Occipital lobe (tissue), 3 donors: ENCODE measurements around the gene NFKBIL1. TPM values are rescaled to one million over a fixed set of nuclear protein-coding genes. Genes with fewer than 3 reads are reported as not detected.
A peak's percentile ranks its signal among the peaks of the same experiment; 100 is the strongest.
"Not testable (repeated sequence)": the region's sequence is repeated elsewhere in the genome, so short reads cannot be mapped to it uniquely, and the experiment has no call there.

Source experiments
- DNase-seq: peaks from one replicate; lab custom pipeline; 2025; lab: John Stamatoyannopoulos, UW
- small RNA-seq: library from RNA; depleted of rRNA; stranded (forward); fragments of <200 nt; gene quantifications from one replicate; pipeline ENCODE3, GENCODE V24; 2014
- total RNA-seq: library from RNA; depleted of rRNA; stranded (reverse); fragments of >200 nt; gene quantifications from one replicate; pipeline ENCODE4 v1.2.3, GENCODE V29; 2014

The NFKBIL1 gene
- total RNA-seq, 1 donor from 2014 or later = 21.7 TPM

DNA sequence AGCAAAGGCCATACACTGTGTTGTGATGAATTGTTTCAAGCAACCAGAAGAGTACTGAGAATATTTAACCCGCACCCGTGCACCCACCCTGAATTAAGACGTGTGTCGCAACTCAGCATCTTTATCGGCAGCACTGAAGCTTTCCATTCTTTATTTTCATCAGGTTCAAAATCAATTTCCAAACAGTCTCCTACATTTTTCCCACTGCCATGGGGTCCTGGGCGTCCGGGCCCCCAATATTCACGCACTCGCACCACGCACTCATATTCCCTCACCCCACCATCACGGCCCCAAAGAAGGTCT lies 33.0 kb downstream of the NFKBIL1 start:
- DNase-seq = no peak

DNA sequence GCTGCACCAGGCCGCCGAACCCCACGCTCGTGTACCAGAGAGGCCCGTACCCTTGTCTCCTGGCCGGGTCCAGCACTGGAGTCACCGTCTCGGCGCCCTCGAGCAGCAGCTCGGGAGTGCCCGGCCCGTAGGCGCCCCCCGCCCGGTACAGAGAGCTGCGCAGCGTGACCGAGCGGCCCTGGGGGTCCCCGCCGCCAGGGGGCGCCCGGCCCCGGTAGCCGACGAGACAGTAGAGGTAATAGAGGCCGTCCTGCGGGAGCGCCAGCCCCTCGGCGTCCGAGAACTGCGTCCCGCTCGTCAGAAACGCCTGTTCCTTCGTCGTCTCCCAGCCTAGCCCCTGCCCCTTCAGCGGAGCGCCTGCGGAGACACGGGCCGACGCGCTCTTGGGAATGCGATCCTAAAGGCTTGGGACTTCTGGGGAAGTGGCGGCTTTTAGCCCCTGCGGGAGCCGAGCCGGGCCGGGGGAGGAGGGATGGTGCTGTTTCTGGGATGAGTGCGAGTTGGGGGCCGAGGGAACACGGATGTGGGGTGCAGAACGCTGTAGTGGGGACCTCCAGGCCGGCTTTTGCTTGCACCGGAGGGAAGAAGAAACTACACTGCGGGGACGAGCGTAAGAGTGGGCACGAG lies 33.5 kb downstream of the NFKBIL1 start:
- DNase-seq = peak; percentile 78

DNA sequence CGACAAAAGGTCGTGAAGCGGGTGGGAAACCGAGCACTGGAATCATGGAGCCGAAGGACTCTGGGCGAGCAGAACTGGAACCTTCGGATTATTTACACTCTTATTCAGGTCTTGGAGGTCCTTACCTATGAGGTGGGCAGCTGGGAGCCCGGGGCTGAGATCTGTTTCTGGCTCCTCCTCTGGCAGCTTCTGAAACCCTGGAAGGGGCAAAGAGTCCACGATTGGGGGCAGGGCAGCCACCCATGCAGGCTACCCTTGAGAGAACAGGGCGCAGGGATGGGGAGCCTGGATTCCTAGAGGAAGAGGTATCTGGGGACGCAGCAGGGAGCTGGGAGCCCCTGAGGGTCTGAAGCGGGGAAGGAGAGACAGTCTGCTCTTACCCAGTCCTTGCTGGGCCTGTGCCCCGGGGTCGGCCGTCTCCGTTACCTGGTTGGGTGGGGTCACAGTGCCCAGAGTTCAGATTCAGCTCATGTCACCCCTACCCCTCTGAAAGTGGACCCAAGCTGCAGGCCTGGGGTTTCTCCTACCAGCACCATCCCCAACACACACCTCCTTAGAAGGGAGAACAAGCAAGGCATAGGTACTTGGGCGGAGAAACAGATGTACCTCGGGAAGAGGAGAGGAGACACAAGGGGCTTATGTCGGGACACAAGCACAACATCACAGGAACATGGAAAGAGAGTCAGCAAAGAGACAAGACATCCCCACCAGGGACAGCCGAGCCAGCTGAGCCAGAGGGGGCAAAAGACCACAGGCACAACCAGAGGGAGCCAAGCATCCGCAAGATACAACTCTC lies 34.2 kb downstream of the NFKBIL1 start:
- no peak for DNase-seq

DNA sequence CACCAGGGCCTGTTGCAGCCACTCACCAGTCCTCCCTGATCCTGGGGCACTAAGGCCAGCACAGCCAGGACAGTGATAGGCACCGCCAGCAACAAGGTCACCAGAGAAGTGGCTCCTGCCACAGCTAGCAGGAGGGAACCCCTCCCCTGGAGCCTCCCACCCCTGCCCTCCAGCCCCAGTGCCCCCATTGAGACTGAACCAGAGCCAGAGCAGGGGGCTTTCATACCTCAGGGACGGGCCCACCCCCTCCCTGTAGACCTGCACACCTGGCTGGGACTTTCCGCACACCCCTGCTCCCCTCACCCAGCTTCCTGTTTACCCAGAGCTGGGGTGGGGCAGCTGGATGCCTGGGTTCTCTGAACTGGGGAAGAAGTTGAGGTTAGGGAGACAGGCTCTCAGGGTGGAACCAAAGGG lies 34.8 kb downstream of the NFKBIL1 start, which contains the start of gene LTB:
LTB (minus strand) TSS at position 195 of the 414 bp plus-strand sequence; CDS start at position 188, 7 bp downstream.
- DNase-seq = no peak

DNA sequence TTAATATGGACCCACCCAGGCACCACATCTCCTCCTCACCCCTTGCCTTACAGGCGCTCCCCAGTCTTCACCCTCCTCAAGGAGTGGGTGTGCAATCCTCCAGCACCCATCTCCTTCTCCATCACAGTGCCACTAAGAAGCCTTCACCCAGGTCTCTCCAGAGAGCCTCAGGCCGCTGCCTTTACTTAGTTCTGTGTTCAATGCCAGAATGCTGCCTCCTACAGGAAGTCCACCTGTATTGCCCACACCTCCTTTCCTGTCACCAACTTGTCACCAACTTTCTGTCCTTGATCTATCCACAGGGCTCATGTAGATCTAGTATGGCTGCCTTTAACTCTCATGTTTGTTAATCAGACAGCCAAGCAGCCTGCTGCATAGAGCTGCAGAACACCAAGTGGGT lies 38.1 kb downstream of the NFKBIL1 start:
- no peak for DNase-seq

DNA sequence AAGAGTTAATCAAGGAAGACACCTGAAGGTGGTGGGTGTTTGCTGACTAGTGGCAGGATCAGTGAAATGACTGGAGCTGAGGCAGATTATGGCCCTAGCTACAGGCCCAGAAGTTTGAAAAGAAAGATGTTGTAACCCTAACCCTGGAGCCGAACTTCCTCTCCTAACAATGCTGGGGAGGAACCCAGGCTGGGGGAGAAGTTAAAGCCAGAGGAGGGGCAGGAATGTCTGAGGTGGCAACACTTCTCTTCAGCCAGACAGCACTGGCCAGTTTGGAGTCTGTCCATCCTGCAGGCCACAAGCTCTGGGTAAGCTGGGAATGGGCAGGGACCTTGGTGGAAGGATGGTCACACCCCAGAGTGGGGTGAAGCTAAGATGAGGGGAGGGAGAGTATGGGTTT lies 38.6 kb downstream of the NFKBIL1 start, which contains the start of gene LST1:
LST1 (plus strand) TSS at position 270 of the 400 bp plus-strand sequence. CDS start 1,023 bp downstream, outside the sequence.
- no peak for DNase-seq

DNA sequence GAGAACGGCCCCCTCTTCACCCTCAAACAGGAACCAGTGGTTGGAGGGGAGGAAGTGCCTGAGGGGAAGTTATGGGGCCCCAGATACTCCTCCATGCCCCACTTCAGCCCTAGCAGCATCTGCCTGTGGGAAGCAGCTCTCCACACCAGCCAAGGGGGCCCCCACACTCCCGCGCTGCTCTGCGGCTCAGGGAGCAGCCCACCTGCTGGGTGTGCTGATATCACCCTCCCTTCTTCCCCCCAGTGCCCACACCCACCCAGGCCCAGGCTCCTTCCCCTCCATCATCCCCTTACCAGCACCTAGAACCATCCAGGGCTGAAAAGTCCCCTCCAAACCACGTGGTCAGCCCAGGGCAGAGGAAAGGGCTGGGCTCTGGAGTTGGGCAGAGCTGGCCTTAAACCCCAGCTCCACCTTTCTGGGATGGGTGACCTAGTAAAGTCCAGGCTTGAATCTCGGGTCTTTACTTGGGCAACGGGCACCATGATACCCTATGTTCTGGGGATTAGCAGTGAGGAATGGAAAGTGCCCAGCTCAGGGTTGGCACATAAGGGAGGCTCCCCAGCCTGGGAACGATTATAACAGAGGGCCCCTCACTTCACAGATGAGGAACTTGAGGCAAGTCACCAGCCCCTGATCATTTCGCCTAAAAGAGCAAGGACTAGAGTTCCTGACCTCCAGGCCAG lies 39.3 kb downstream of the NFKBIL1 start:
- no peak for DNase-seq

DNA sequence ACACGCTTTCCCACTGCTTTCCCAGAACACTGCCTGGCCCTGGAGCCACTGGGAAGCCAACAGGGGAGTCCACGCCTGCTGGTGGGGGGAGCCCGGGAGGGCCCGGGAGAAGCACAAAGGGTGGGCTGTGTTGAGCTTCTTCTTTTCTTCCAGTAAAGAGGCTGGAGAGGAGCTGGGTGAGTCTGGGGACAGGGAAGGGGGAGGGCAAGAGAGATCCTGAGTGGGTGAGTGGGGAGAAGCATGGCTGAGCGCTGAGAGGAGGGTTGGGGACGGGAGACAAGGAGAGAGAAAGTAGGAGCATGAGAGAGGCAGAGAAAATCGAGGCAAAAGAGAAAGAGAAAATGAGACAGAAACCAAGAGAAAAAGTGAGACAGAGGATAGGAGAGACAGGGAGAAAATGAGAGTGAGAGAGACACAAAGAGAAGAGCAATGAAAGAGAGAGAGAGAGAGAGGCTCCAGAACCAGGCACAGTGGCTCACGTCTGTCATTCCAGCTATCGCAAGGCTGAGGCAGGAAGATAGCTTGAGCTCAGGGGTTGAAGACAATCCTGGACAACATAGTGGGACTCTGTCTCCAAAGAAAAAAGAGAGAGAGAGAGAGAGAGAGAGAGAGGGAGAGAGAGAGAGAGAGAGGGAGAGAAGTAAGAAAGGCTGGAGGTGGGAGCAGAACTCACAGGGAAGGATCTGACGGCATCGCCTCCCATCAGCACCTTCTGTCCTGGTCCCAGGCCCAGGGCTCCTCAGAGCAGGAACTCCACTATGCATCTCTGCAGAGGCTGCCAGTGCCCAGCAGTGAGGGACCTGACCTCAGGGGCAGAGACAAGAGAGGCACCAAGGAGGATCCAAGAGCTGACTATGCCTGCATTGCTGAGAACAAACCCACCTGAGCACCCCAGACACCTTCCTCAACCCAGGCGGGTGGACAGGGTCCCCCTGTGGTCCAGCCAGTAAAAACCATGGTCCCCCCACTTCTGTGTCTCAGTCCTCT lies 40.7 kb downstream of the NFKBIL1 start:
- DNase-seq = no peak

DNA sequence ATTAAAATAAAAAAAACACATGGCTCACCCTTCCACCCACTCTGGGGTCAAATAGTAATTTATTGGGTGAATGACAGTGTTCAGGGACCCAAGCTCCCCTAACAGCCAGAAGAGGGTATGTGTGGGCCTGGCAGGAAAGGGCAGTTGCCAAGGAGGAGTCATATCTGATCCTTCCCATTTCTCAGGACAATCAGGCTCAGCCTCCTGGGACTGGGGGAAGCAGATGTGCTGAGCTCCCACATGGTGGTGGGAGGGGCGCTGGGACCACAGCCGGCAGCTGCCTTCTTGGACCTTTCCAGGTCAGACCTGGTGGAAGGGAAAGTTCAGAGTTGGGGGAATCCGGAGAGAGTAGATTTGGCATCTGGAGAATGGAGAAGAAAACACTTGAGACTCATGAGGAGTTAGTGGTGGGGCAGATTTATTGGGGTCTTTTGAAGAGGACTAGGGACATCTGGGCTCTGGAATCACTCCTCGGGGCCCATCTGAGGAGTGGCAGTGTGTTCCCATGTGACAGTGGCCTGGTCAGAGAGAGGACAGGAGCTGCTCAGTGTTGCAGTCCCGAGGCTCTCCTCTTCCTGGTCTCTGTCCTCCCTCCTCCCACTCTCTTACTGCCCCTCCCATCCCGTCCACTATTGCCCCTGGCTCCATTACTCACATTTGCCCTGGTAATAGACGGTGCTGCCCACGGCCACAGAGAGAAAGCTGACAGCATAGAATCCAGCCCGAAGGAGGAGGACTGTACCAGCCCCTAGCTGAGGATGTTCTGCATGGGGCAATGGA lies 41.7 kb downstream of the NFKBIL1 start:
- DNase-seq = no peak

DNA sequence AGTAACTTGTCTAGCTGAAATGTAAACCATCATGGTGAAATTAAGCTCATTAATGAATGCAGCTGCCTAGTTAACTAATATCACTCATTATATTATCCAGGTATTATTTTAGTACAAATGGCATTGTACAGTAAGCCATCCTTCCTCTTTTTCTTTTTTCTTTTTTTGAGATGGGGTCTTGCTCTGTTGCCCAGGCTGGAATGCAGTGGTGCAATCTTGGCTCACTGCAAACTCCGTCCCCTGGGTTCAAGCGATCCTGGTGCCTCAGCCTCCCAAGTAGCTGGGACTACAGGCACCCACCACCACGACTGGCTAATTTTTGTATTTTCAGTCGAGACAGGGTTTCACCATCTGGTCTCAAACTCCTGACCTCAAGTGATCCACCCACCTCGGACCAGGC lies 43.3 kb downstream of the NFKBIL1 start:
- not testable (repeated sequence) for DNase-seq

DNA sequence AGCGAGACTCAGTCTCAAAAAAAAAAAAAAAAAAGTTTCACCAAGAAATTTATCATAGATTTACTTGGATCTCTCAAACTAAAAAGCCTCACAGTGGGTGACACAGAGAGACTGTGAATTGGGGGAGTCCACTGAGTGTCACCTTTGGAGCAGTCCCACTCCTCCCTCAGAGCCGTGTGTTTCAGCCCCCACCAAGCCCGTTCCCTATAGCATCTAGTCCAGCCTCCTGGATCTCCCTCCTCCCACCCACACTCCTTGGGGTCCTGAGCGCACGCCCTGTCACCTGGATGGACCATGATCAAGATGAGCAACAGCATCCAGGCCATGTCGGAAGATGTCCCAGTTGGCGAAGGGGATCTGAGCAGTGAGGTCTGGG lies 45.0 kb downstream of the NFKBIL1 start:
- no peak for DNase-seq

DNA sequence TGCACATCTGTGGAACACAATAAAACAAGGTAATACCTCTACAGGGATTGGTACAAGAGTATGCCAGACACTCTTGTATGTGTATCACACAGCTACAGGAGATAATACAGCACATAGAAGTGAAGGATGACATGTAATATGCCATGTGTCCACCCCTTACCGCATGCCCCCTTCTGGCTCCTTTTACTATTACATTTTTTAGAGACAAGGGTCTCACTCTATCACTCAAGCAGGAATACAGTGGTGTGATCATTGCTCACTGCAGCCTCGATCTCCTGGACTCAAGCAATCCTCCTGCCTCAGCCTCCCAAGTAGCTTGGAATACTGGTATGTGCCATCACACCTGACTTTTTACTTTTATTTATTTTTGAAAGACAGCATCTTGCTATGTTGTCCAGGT lies 49.6 kb downstream of the NFKBIL1 start:
- no peak for DNase-seq

DNA sequence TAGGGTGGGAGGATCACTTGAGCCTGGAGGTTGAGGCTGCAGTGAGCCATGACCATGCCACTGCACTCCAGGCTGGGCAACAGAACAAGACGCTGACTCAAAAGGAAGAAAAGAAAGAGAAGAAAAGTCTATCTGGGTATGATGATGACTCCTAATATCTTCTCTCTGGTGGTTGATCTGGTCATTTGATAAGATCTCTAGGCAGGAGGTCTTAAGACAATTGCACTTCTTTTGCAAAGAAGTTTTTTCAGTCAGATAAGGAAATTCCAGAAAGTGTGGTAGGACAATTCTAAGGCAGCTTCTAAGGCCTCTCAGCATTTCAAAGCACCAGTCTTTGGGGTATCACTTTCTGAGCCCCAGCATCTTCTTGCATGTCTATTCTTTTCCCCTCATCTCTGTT lies 59.9 kb downstream of the NFKBIL1 start:
- no peak for DNase-seq

Small RNA genes lying within 50 kb of the gene (small RNA-seq; reads per million reads assigned to genes)
- gene AL663061.1 = not detected
- 301 reads per million, percentile 97 among the genes with 10 or more reads in this experiment for gene SNORD117
- not detected for gene SNORD84

Other genes with a start within 250 kb of the NFKBIL1 start
- 34.3 TPM for gene HLA-B, start 190.4 kb upstream of the NFKBIL1 start, total RNA-seq
- 0.31 TPM for gene MICA, start 144.0 kb upstream of the NFKBIL1 start, total RNA-seq
- 0.47 TPM for gene MICB, start 49.5 kb upstream of the NFKBIL1 start, total RNA-seq
- gene MCCD1, start 18.6 kb upstream of the NFKBIL1 start, total RNA-seq = not detected
- gene DDX39B, start 5.6 kb upstream of the NFKBIL1 start, total RNA-seq = 288 TPM
- 54.0 TPM for gene ATP6V1G2, start 1.0 kb upstream of the NFKBIL1 start, total RNA-seq
- gene LTA, start 24.7 kb downstream of the NFKBIL1 start, total RNA-seq = not detected
- not detected for gene TNF, start 28.0 kb downstream of the NFKBIL1 start, total RNA-seq
- gene LTB, start 34.8 kb downstream of the NFKBIL1 start, total RNA-seq = 0.31 TPM
- 0.94 TPM for gene LST1, start 38.7 kb downstream of the NFKBIL1 start, total RNA-seq
- gene NCR3, start 45.4 kb downstream of the NFKBIL1 start, total RNA-seq = not detected
- gene AIF1, start 67.6 kb downstream of the NFKBIL1 start, total RNA-seq = 4.1 TPM
- gene PRRC2A, start 73.1 kb downstream of the NFKBIL1 start, total RNA-seq = 31.7 TPM
- 118 TPM for gene BAG6, start 105.1 kb downstream of the NFKBIL1 start, total RNA-seq
- gene APOM, start 108.3 kb downstream of the NFKBIL1 start, total RNA-seq = not detected
- 16.2 TPM for gene C6orf47, start 113.2 kb downstream of the NFKBIL1 start, total RNA-seq
- gene GPANK1, start 117.4 kb downstream of the NFKBIL1 start, total RNA-seq = 9.8 TPM
- 69.9 TPM for gene CSNK2B, start 118.5 kb downstream of the NFKBIL1 start, total RNA-seq
- gene LY6G5B, start 122.4 kb downstream of the NFKBIL1 start, total RNA-seq = 3.4 TPM
- gene LY6G5C, start 133.5 kb downstream of the NFKBIL1 start, total RNA-seq = 3.1 TPM
- gene ABHD16A, start 155.7 kb downstream of the NFKBIL1 start, total RNA-seq = 48.2 TPM
- gene LY6G6F, start 159.3 kb downstream of the NFKBIL1 start, total RNA-seq = not detected
- gene LY6G6D, start 167.7 kb downstream of the NFKBIL1 start, total RNA-seq = not detected
- gene LY6G6C, start 174.1 kb downstream of the NFKBIL1 start, total RNA-seq = 0.31 TPM
- not detected for gene MPIG6B, start 175.8 kb downstream of the NFKBIL1 start, total RNA-seq
- 117 TPM for gene DDAH2, start 181.7 kb downstream of the NFKBIL1 start, total RNA-seq
- gene CLIC1, start 188.9 kb downstream of the NFKBIL1 start, total RNA-seq = 35.2 TPM
- gene MSH5, start 192.4 kb downstream of the NFKBIL1 start, total RNA-seq = 4.2 TPM
- gene SAPCD1, start 215.0 kb downstream of the NFKBIL1 start, total RNA-seq = 0.31 TPM
- 0.31 TPM for gene VWA7, start 229.7 kb downstream of the NFKBIL1 start, total RNA-seq
- 25.6 TPM for gene VARS1, start 248.1 kb downstream of the NFKBIL1 start, total RNA-seq